Measurements from ENCODE around the gene CAPN9. TPM values are rescaled to one million over a fixed set of nuclear protein-coding genes. Genes with fewer than 3 reads are reported as not detected.

CAPN9 gene
- polyA plus RNA-seq, 3 donors: 0.54 to 2.6 (median 0.97) TPM

DNA sequence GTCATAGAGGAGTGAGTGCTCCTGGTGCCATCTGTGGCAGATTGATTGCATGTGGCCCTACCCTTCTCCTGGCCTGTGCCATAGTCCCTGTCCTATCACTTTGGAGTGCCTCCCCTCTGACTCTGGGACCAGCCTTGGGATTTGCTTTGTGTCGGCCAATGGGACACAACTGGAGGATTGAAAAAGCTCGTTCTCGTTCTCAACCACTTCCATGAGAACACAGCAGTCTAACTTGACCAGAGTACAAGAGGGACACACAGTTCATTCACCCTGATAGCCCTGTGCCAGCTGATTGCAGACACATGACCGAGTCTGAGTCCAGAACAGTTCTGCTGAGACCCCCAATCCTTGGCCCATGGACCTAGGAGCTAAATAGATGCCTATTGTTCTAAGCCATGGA is 73.4 kb downstream of the CAPN9 start:
- DNase-seq (ENCODE audit: low read depth in 3 of 3, low spot score in 2 of 3): no peak

DNA sequence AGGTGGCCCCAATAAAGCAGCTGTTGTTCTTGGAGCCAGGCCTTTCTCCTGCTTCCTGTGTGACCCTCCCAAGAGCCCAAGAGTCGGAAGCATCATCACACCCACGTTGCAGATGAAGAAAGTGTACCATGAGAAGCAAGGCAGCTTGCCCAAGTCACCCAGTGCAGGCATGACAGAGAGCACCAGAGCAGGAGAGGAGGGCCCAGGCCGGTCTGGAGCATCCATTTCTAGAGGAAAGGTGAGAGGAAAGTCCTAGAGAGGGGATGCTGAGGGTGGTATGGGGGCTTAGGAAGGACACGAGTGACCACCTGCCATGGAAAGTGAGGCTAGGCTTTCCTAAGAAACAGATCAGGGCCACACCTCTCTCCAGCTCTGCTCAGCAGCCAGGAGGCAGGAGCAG is 74.2 kb downstream of the CAPN9 start:
- no peak for DNase-seq (ENCODE audit: low read depth in 3 of 3, low spot score in 2 of 3)

DNA sequence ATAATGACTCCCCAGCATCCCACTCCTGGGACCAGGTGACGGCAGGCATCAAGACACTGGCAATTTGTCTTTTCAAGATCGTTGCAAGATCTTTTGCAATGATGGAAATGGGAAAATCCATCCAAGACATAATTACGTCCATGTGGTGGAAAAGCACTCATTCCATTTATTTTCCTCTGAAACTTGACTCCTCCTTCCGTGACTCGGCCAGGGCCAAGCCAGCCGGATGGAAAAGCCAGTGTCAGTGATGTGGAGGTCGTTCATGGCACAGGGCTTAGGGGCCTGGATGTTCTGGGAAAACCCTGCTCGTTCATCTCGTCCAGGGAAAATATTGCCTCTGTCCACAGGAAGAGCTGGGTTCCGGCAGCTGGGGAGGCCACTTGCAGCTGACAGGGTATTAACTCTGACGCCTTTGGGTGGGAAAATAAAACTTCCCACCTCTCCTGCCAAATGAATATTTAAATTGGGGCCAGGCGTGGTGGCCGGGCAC is 74.9 kb downstream of the CAPN9 start:
- DNase-seq (ENCODE audit: low read depth in 3 of 3, low spot score in 2 of 3): no peak

- no peak for DNase-seq (ENCODE audit: low read depth in 3 of 3, low spot score in 2 of 3)
These were observed 76.2 kb downstream of the CAPN9 start for GRCh38 chr1:230823426-230823825.

DNA sequence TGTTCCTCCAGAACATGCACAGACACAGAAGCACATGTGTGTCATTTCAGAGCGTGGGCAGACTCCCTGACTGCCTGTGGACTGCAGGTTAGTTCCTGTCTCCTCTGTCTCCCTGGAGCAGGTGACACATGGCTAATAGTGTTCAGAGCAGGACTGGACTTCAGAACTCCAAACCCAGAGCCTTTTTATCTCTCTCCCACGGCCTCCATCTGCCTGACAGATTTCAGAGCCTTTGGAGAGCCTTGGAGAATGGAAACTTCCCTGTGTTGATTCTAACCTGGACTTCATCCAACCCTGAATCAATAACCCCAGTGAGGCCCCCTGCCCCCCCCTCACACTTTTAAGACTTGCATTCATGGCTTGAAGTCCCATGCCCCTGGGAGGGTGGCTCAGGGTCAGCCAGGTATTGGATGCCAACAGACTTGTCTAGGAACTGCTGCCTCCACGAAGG is 76.8 kb downstream of the CAPN9 start:
- DNase-seq (ENCODE audit: low read depth in 3 of 3, low spot score in 2 of 3): no peak

DNA sequence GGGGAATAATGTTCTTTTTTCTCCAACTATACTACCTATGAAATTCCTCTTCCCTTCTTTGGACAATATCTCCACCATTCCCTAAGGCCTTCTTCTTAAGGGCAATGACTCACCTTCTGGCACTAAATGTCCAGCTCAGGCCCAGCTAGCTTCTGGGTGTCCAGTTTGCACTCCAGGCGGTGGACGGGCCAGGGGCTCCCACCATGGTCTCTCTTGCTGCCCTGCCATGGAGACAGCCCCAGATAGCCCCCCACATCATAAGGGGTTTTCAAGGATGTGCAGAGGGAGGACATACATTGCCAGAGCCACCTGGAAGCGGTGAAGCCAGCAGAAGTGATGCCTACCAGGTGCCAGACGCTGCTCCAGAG is 77.3 kb downstream of the CAPN9 start:
- DNase-seq (ENCODE audit: low read depth in 3 of 3, low spot score in 2 of 3): no peak

- no peak for DNase-seq (ENCODE audit: low read depth in 3 of 3, low spot score in 2 of 3)
These were observed 77.9 kb downstream of the CAPN9 start for GRCh38 chr1:230824919-230825721.

- DNase-seq (ENCODE audit: low read depth in 3 of 3, low spot score in 2 of 3): no peak
These were observed 78.6 kb downstream of the CAPN9 start for GRCh38 chr1:230825761-230826160.

GRCh38 chr1:230826166-230826875 is 79.1 kb downstream of the CAPN9 start:
- DNase-seq (ENCODE audit: low read depth in 3 of 3, low spot score in 2 of 3): no peak

GRCh38 chr1:230827081-230827681 is 80.0 kb downstream of the CAPN9 start:
- DNase-seq (ENCODE audit: low read depth in 3 of 3, low spot score in 2 of 3): no peak

DNA sequence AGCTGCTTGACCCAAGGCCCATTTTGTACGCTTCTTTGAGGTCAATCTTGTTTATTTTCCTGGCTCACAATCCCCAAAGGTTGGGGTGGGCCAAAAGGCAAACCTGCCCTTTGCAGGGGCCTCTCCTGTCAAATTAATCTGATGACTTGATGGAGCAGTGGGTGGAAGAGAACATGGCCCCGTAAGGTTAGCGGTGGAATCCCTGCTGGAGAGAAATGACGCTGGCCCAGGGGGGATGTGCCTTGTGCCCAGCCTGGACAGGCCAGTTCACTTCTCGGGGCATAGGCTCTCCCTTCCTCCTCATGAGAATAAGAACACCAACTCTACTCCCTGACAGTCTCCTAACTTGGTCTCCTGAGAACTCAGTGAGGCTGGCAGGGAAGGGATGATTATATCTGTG is 80.6 kb downstream of the CAPN9 start:
- DNase-seq (ENCODE audit: low read depth in 3 of 3, low spot score in 2 of 3): no peak

DNA sequence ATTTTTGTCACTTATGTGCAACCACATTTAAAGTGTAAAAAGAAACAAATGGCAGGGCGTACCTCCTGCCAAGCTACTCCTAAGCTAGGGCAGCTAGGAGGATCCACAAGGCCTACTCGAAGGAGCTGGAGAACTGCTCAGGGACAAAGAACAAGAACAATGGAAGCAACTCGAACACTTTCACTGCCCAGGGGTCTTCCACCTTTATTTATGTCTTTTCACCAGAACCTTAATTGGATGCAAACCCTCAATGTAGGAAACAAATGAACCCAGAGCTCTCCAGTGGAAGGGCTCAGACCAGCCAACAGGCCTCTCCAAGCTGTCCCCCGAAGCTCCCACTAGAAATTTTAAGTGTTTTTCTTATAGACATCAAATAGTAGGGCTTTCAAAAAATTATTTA is 81.2 kb downstream of the CAPN9 start:
- DNase-seq (ENCODE audit: low read depth in 3 of 3, low spot score in 2 of 3): no peak

GRCh38 chr1:230831771-230832170 is 84.6 kb downstream of the CAPN9 start:
- DNase-seq (ENCODE audit: low read depth in 3 of 3, low spot score in 2 of 3): no peak

GRCh38 chr1:230832476-230832875 is 85.3 kb downstream of the CAPN9 start:
- DNase-seq (ENCODE audit: low read depth in 3 of 3, low spot score in 2 of 3): no peak

DNA sequence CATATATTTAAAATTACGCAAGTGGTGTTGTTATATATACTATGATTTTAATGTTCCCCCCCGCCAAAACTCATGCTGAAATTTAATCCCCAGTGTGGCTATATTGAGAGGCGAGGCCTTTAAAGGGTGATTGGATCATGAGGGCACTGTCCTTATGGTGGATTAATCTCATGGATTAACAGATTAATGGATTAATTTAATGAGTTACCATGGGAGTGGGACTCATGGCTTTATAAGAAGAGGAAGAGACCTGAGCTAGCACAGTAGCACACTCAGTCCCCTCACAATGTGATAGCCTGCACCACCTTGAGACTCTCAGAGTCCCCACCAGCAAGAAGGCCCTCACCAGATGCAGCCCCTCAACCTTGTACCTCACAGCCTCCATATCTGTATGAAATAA is 86.3 kb downstream of the CAPN9 start:
- DNase-seq (ENCODE audit: low read depth in 3 of 3, low spot score in 2 of 3): no peak

DNA sequence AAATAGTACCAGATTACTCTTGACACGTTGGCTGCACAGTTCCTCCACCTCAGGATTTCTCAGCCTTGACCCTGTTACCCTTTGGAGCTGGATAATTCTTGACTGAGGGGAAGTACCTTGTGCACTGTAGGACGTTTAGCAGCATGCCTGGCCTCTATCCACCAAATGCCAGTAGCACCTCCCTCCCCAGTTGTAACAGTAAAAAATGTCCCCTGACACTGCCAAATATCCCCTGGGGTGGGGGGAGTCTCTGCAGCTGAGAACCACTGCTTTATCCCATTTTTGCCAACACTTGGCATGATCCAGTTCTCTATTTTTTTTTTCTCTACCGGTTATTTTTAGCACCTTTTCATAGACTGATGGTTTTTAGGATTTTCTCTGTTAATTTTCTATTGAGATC is 87.1 kb downstream of the CAPN9 start:
- no peak for DNase-seq (ENCODE audit: low read depth in 3 of 3, low spot score in 2 of 3)

- no peak for DNase-seq (ENCODE audit: low read depth in 3 of 3, low spot score in 2 of 3)
These were observed 89.2 kb downstream of the CAPN9 start for GRCh38 chr1:230836347-230836746.

GRCh38 chr1:230836793-230837192 is 89.6 kb downstream of the CAPN9 start:
- DNase-seq (ENCODE audit: low read depth in 3 of 3, low spot score in 2 of 3): no peak

DNA sequence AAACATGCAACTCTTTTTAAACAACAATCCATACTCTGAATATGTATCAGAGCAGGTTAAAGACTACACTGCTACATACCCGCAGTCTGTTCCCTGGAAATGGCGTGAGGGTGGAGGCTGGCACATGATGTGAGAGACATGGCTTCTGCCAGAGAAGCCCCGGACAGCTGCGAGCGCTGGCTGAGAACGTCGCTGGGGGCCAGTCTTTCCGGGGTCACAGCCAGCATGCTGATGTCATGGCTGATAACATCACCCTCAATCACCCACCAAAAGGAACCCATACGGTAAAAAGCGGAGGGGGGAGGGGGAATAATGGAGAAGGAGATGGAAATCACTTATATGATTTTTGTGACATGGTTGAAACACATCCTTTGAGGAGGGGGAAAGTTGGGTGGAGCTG is 92.0 kb downstream of the CAPN9 start:
- no peak for DNase-seq (ENCODE audit: low read depth in 3 of 3, low spot score in 2 of 3)

DNA sequence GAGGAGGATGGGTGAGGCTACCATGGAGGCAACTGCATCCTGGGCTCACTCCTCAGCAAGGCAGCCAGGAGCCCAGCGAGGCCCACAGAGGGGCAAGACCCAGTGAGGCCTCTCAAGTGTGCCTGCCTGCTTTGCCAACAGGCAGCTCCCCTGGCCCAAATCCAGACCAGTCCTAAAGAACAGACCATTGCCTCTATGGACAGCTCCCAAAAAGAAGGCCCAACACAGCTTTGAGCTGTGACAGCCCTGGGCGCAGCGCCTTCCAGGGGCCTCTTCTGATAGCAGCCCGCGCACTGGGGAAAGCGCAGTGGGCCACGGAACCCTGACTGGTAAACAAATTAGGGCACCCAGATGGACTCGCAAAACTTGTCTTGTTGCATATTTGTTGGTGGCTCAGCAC is 95.6 kb downstream of the CAPN9 start:
- DNase-seq (ENCODE audit: low read depth in 3 of 3, low spot score in 2 of 3): no peak

- no peak for DNase-seq (ENCODE audit: low read depth in 3 of 3, low spot score in 2 of 3)
These were observed 96.5 kb downstream of the CAPN9 start for GRCh38 chr1:230843503-230844309.

All from right renal cortex interstitium (tissue), 3 donors.